ENCODE data around the gene AATF.

The AATF gene

GRCh38 chr17:36931096-36931696 is 17.6 kb upstream of the AATF start:
- no peak for DNase-seq (ENCODE audit: low read depth)

- DNase-seq (ENCODE audit: low read depth): no peak
Observed at GRCh38 chr17:36931697-36932382, 16.9 kb upstream of the AATF start.

- DNase-seq (ENCODE audit: low read depth): no peak
Observed at GRCh38 chr17:36932383-36932693, 16.4 kb upstream of the AATF start.

GRCh38 chr17:36932694-36933511 is 15.9 kb upstream of the AATF start:
- no peak for DNase-seq (ENCODE audit: low read depth)

GRCh38 chr17:36933512-36934143 is 15.1 kb upstream of the AATF start:
- no peak for DNase-seq (ENCODE audit: low read depth)

- no peak for DNase-seq (ENCODE audit: low read depth)
Observed at GRCh38 chr17:36934144-36934691, 14.5 kb upstream of the AATF start.

- no peak for DNase-seq (ENCODE audit: low read depth)
Observed at GRCh38 chr17:36934692-36935630, 13.8 kb upstream of the AATF start.

- DNase-seq (ENCODE audit: low read depth): no peak
Observed at GRCh38 chr17:36935671-36936454, 12.9 kb upstream of the AATF start.

GRCh38 chr17:36936455-36937000 is 12.2 kb upstream of the AATF start:
- DNase-seq (ENCODE audit: low read depth): no peak

- DNase-seq (ENCODE audit: low read depth): no peak
Observed at GRCh38 chr17:36937001-36937958, 11.5 kb upstream of the AATF start, which contains the start of gene LHX1. TSS of gene LHX1 (plus strand) at chr17:36937475. CDS start at chr17:36938198, 723 bp downstream.

- DNase-seq (ENCODE audit: low read depth): no peak
Observed at GRCh38 chr17:36937959-36938565, 10.7 kb upstream of the AATF start.

GRCh38 chr17:36938566-36939051 is 10.1 kb upstream of the AATF start:
- no peak for DNase-seq (ENCODE audit: low read depth)

- no peak for DNase-seq (ENCODE audit: low read depth)
Observed at GRCh38 chr17:36939052-36939801, 9.5 kb upstream of the AATF start.

GRCh38 chr17:36939802-36940312 is 8.9 kb upstream of the AATF start:
- no peak for DNase-seq (ENCODE audit: low read depth)

- no peak for DNase-seq (ENCODE audit: low read depth)
Observed at GRCh38 chr17:36940313-36941264, 8.2 kb upstream of the AATF start.
